GM23338 (cell line): ENCODE results near the gene TAOK1. TPM values are rescaled to one million over a fixed set of nuclear protein-coding genes. Genes with fewer than 3 reads are reported as not detected.

Experiments
- REST ChIP-seq: IDR thresholded peaks from one replicate; pipeline ENCODE4 v1.6.1; 2018; ENCODE audit warnings: antibody characterized with exemption; ENCODE audit not compliant: unreplicated experiment
- ZNF462 ChIP-seq: fragments of 250-450 bp; sonication (Bioruptor Pico); IDR thresholded peaks from 2 replicates; pipeline ENCODE4 v1.5.0; 2020; ENCODE audit warnings: mild to moderate bottlenecking, moderate library complexity
- polyA plus RNA-seq: library from polyadenylated mRNA; unstranded; fragments of >200 nt; fragmentation: Nextera tagmentation; extraction: Ambion mirVana; gene quantifications from 2 replicates; pipeline ENCODE4 v1.2.1, GENCODE V29; 2016
- total RNA-seq: library from RNA; depleted of rRNA; stranded (reverse); fragments of >200 nt; shearing (Covaris generic); gene quantifications from 2 replicates; pipeline ENCODE4 v1.2.3, GENCODE V29; 2014
- TF ChIP-seq, protein P1 (sequence below): IDR thresholded peaks from 2 replicates; pipeline ENCODE4 v1.6.1; 2016; ENCODE audit warnings: antibody characterized with exemption

TAOK1 gene
- total and polyA plus RNA-seq, 2 experiments from 2014 or later: 19.4 to 69.8 TPM

GRCh38 chr17:29567304-29567553, 177.1 kb downstream of the TAOK1 start (continued):
- TF ChIP-seq ZNF462: no peak
- TF ChIP-seq, protein P1, sequence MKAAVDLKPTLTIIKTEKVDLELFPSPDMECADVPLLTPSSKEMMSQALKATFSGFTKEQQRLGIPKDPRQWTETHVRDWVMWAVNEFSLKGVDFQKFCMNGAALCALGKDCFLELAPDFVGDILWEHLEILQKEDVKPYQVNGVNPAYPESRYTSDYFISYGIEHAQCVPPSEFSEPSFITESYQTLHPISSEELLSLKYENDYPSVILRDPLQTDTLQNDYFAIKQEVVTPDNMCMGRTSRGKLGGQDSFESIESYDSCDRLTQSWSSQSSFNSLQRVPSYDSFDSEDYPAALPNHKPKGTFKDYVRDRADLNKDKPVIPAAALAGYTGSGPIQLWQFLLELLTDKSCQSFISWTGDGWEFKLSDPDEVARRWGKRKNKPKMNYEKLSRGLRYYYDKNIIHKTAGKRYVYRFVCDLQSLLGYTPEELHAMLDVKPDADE: no peak
- TF ChIP-seq REST: no peak
